Mucosa of rectum (tissue), 2 donors: ENCODE measurements around the gene RPL36.
A peak's percentile ranks its signal among the peaks of the same experiment; 100 is the strongest.

Source experiments
- H3K27ac ChIP-seq, 2 donors: one replicate each; pipeline ENCODE4 v1.7.0; 2013; ENCODE audit warnings: inconsistent platforms in 2 of 2, low read depth in 2 of 2, low read length in 2 of 2
- H3K27me3 ChIP-seq, 2 donors: one replicate each; pipeline ENCODE4 v1.7.0; 2013; ENCODE audit warnings: low read length in 2 of 2; ENCODE audit not compliant: control insufficient read depth in 2 of 2, insufficient read depth in 2 of 2
- H3K36me3 ChIP-seq, 2 donors: one replicate each; pipeline ENCODE4 v1.7.0; 2013; ENCODE audit warnings: low read length in 2 of 2; ENCODE audit not compliant: control insufficient read depth in 2 of 2, insufficient read depth in 2 of 2
- H3K4me1 ChIP-seq, 2 donors: one replicate each; pipeline ENCODE4 v1.7.0; 2013; ENCODE audit warnings: low read length in 2 of 2, mild to moderate bottlenecking in 1 of 2; ENCODE audit not compliant: control insufficient read depth in 2 of 2, insufficient read depth in 2 of 2
- H3K4me3 ChIP-seq, 2 donors: one replicate each; pipeline ENCODE4 v1.7.0; 2013; ENCODE audit warnings: low read length in 2 of 2
- H3K9ac ChIP-seq, 2 donors: one replicate each; pipeline ENCODE4 v1.7.0; 2013; ENCODE audit warnings: low read length in 2 of 2, low read depth in 1 of 2, mild to moderate bottlenecking in 1 of 2
- H3K9me3 ChIP-seq, 2 donors: one replicate each; pipeline ENCODE4 v1.7.0; 2013; ENCODE audit warnings: low read length in 2 of 2; ENCODE audit not compliant: control insufficient read depth in 2 of 2
- donor health status: healthy.
- donor health status: Normal muscosa, but diverticular disease.

The RPL36 gene

DNA sequence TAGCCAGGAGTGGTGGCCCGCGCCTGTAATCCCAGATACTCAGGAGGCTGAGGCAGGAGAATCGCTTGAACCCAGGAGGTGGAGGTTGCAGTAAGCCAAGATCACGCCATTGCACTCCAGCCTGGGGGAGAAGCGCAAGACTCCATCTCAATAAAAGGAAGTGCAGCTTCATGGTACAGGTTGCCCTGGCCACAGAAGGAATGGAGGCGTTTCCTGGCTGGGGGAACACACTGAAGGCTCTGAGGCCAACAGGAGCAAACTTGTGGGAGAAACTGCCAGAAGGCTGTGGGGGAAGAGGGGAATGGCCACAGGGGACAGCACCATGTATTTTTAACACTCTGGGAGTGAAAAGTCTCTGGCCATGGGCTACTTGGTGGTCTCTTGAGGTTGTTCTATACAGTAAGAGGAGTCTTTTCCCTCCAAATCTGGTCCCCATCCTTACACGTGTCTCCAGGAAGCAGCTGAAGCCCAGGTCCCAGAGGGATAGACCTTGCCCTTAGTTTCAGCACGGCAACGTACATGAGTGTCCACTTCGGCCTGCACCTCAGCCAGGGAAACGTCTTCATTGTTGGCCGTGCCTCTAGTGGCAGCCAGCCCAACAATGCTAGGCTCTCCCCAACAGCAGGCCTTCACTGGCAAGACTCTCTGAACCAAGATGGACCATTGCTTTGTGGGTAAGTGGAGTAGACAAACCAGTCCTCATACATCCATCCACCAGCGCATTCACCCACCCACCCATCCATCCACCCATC lies 17.2 kb upstream of the RPL36 start:
- Histone ChIP-seq H3K36me3 (peaks cover 18 to 19% of the 10 kb centered on the region in 2 donors), H3K4me1 (peaks cover 3 to 5% of the 10 kb centered on the region in 2 donors), H3K27me3 (no peaks in the 10 kb centered on the region), H3K9me3 (no peaks in the 10 kb centered on the region), H3K27ac (no peak overlapping the region), H3K9ac (no peak overlapping the region), H3K4me3 (no peak overlapping the region)

DNA sequence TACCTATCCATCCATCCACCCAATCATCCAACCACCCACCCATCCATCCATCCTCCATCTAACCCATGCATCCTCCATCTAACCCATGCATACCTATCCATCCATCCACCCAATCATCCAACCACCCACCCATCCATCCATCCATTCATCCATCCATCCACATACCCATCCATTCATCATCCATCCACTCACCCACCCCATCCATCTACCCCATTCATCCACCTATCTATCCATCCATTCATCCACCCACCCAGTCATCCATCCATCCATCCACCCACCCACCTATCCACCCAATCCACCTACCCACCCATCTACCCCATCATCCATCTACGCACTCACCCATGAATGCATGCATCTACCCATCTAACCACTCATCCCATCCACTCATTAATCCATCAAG lies 16.3 kb upstream of the RPL36 start:
- Histone ChIP-seq H3K27me3 (no peaks in the 10 kb centered on the region), H3K9me3 (no peaks in the 10 kb centered on the region), H3K4me3 (no peak overlapping the region), H3K27ac (no peak overlapping the region), H3K9ac (no peak overlapping the region), H3K4me1 (peaks cover 3 to 5% of the 10 kb centered on the region in 2 donors), H3K36me3 (peaks cover 15 to 16% of the 10 kb centered on the region in 2 donors)

DNA sequence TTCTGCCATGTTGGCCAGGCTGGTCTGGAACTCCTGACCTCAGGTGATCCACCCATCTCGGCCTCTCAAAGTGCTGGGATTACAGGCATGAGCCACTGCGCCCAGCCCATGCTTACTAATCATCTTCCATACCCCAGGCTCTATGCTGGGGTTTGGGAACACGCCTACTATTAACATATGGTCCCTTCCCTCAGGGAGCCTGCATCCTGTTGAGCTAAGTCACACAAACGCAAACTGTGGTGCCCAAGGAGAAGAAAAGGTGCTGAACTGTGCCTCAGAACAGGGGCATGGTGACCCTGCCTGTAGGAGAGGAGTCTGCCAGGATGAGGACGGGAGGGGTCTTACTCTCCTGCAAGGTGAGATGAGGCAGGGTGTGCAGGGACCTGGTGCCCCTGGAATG lies 15.4 kb upstream of the RPL36 start:
- Histone ChIP-seq H3K4me3 (no peak overlapping the region), H3K27ac (no peak overlapping the region), H3K36me3 (peaks cover 6 to 7% of the 10 kb centered on the region in 2 donors), H3K9ac (no peak overlapping the region), H3K27me3 (no peaks in the 10 kb centered on the region), H3K4me1 (peaks cover 10 to 12% of the 10 kb centered on the region in 2 donors), H3K9me3 (no peaks in the 10 kb centered on the region)

DNA sequence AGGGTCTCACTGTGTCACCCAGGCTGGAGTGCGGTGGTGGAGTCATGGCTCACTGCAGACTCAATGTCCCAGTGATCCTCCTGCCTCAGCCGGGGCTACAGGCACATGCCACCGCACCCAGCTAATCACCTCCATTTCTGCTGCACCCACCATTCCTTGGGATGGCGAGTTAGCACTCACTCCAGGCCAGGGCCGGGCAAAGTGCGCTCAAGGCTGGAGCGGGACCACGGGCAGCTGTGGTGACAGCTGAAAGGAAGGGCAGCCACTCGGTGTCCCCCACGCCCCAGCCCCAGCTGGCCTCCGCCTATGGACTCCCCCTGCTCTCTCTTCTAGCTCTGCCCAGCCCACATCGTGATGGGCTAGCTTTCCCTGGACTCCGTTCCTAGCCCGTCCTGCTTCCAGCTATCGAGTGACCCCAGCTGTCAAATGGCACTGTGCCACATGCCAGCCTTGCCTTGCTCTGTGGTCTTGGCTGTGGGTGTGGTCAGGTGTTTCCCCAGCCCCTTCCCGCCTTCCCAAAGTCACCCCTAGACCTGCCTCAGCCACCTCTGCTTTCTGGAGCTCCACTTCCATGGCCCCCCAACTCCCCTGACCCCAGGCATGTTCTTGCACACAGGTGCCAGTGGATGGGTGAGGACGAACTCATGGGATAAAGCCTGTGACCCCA lies 13.9 kb upstream of the RPL36 start:
- no peak overlapping the region for H3K9ac ChIP-seq
- H3K27me3 ChIP-seq, result no peaks in the 10 kb centered on the region
- no peak overlapping the region for H3K4me3 ChIP-seq
- peaks cover 14 to 18% of the 10 kb centered on the region in 2 donors for H3K4me1 ChIP-seq
- H3K27ac ChIP-seq, result no peak overlapping the region
- H3K36me3 ChIP-seq, result peaks cover 5 to 6% of the 10 kb centered on the region in 2 donors
- no peaks in the 10 kb centered on the region for H3K9me3 ChIP-seq

DNA sequence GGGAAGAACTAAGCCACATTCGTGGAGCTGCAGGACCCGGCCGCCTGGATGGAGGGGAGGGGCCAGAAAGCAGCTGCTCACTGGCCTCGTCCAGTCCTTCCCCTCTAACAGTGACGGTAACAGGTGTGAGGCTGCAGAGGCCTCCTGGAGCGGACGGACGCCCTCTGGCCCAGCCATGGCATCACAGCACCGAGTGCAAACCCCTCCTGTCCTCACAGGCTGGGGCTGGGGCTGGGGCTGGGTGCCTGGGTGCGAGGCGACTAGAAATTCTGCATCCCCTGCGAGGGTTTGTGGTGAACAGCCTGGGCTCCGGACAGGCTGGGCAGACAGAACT lies 13.4 kb upstream of the RPL36 start:
- no peak overlapping the region for H3K9ac ChIP-seq
- no peak overlapping the region for H3K27ac ChIP-seq

DNA sequence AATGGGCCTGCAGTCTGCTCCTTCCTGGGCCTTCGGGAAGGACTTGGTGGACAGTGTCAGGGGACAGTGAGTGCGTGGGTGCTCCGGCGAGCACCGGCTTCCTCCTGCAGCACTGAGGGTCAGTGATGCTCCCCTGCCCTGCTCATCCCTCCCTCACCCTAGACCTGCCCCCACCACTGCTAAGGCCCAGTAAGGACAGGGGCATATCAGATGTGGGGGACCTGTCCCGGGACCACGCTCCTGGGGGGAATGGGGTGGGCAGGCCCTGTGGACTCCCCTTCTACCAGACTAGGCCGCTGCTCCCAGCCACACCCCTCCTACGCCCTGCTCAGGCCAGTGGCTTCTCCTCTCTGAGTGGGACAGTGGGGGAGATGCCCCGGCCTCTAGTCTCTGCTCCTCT lies 13.0 kb upstream of the RPL36 start:
- Histone ChIP-seq H3K9me3 (no peaks in the 10 kb centered on the region), H3K9ac (no peak overlapping the region), H3K4me3 (no peak overlapping the region), H3K27ac (no peak overlapping the region), H3K27me3 (no peaks in the 10 kb centered on the region), H3K4me1 (peaks cover 16 to 21% of the 10 kb centered on the region in 2 donors), H3K36me3 (peaks cover 0 to 6% of the 10 kb centered on the region in 2 donors)

More for the DNA sequence above, 13.4 kb upstream of the RPL36 start:
- Histone ChIP-seq H3K27me3 (no peaks in the 10 kb centered on the region), H3K4me3 (no peak overlapping the region), H3K4me1 (peaks cover 16 to 21% of the 10 kb centered on the region in 2 donors), H3K36me3 (peaks cover 4 to 6% of the 10 kb centered on the region in 2 donors), H3K9me3 (no peaks in the 10 kb centered on the region)

DNA sequence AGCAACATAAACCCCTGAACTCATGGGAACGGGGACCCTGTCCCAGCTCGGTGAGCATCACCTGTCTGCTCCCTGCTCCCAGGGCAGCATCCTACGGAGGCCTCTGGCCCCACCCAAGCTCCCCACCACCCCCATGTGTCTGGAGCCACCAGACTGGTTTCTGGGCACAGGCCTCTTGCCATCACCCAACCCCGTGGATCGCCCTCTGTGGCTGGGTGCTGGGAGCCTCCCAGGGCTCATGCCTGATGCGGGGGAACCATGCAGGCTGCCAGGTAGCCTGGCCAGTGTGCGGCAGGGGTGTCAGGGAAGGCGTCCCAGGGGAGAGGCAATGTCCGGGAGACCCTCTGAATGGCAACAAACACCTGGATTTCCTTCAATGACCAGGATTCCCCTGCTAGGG lies 12.5 kb upstream of the RPL36 start:
- Histone ChIP-seq H3K27ac (no peak overlapping the region), H3K9me3 (no peaks in the 10 kb centered on the region), H3K36me3 (peaks cover 0 to 6% of the 10 kb centered on the region in 2 donors), H3K27me3 (no peaks in the 10 kb centered on the region), H3K4me3 (no peak overlapping the region), H3K9ac (no peak overlapping the region), H3K4me1 (peaks cover 16 to 21% of the 10 kb centered on the region in 2 donors)

DNA sequence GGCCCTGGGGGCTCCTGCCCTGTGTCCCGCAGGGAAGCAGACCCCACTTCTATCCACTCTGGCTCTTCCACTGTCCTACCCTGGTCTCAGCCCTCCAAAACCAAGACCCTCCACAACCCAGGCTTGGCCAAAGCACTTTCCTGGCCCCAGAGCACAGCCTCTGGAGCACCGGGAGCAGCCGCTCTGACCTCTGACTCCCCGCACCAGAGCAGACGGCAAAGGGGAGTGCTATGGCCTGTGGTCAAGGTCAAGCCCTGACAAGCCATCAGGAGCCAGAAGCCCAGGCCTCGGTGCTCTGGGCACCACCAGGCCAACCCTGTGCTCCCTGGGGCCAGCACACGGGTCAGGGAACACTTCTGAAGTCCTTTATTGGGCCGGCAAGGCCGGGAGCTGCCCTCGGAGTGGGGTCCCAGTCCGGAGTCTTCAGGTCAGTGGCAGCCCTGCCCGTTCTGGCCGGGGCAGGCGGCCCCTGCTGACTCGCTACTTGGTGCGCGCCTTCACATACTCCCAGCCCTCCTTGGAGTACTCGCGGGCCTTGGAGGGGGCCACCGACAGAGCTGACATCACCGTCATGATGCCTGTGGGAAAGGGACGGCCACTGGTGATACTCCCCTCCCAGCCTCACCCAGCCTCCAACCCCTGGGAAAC lies 11.9 kb upstream of the RPL36 start:
- Histone ChIP-seq H3K36me3 (peaks cover 0 to 6% of the 10 kb centered on the region in 2 donors), H3K27ac (no peak overlapping the region), H3K4me3 (no peak overlapping the region), H3K9me3 (no peaks in the 10 kb centered on the region), H3K27me3 (no peaks in the 10 kb centered on the region), H3K4me1 (peaks cover 16 to 21% of the 10 kb centered on the region in 2 donors), H3K9ac (no peak overlapping the region)

DNA sequence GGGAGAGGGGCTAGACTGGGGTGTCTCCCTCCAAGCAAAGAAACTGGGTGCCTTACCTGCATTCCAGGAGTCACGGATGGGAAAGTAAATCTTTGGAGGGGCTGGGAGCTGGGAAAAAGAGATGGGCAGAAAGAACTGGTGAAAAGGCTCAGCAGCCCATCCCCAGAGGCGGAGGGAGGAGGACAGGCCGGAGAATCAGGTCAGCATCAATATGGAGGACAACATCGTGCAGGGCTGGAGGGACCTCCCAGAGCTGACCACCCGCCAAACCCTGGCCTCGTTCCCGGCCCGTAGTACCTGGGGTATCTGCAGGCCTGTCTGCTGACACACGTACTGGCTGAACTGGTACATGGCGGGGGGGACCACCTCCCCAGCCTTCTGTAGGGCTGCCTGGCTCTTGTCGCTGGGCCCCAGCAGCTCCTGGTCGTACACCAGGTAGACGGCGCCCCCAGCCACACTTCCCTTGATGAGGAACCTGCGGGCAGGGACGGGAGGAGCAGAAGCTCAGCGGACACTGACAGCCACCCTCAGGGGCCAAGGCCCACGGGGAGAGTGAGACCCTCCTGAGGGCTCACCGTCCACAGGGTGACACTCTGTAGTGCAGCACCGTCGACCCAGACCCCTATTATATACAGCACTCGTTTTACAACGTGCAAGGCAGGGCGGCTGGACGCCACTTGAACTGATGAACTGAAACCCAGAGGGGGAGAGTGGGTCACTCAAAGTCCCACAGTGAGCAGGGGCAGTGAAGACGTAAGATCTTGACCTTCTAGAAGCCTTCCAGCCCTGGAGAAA lies 10.6 kb upstream of the RPL36 start:
- peaks cover 0 to 6% of the 10 kb centered on the region in 2 donors for H3K36me3 ChIP-seq
- no peaks in the 10 kb centered on the region for H3K27me3 ChIP-seq
- H3K9me3 ChIP-seq, result no peaks in the 10 kb centered on the region
- H3K4me3 ChIP-seq, result peak overlapping the region; percentile 98
- peaks cover 16 to 21% of the 10 kb centered on the region in 2 donors for H3K4me1 ChIP-seq
- peak overlapping the region; percentile 95 to 98 for H3K9ac ChIP-seq
- peak overlapping the region; percentile 83 to 88 for H3K27ac ChIP-seq
